ENCODE results near the gene GRID1. TPM values are rescaled to one million over a fixed set of nuclear protein-coding genes. Genes with fewer than 3 reads are reported as not detected.

The GRID1 gene
- total RNA-seq, 1 experiment from 2014 or later, result not detected

DNA sequence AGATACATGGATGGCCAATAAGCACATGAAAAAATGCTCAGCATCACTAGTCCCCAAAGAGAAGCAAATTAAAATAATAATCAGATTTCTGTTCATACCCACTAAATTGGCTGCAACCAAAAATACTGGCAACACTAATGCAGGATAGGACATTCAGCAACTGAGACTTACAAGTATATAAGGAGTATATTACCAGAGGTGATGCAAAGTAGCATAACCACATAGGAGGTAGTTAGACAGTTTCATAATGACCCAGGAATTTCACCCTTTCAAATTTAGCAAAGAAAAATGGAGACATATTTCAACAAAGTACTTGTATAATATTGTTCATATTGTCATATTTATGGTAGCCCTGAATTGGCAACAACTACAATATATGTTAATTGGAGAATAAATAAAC lies 727.8 kb downstream of the GRID1 start:
- no peak overlapping the region for H3K27ac ChIP-seq (ENCODE audit: low read length)
- H3K79me2 ChIP-seq (ENCODE audit: low read length), result no peaks in the 10 kb centered on the region
- H3K9me3 ChIP-seq (ENCODE audit: low read length), result no peaks in the 10 kb centered on the region
- H4K20me1 ChIP-seq (ENCODE audit: low read length), result no peaks in the 10 kb centered on the region
- H3K4me2 ChIP-seq (ENCODE audit: low read length), result no peak overlapping the region
- H3F3A ChIP-seq (ENCODE audit: low read length, unreplicated experiment), result no peaks in the 10 kb centered on the region
- intact Hi-C loops (cut with micrococcal nuclease), result no loop called here
- TF ChIP-seq CTCF (conservative IDR thresholded peaks at IDR 0.05; ENCODE audit: low read depth, low read length), result no peak
- TF ChIP-seq EZH2 (IDR thresholded peaks at IDR 0.05; ENCODE audit: low read length, unreplicated experiment), result no peak
- H3K9ac ChIP-seq (ENCODE audit: low read length), result no peak overlapping the region
- H3K27me3 ChIP-seq (ENCODE audit: low read length), result no peaks in the 10 kb centered on the region
- no TSS peak for BruUV-seq (replicated peaks)
- DNase-seq (no peak), ATAC-seq (no peak)
- ChIA-PET POLR2A (ENCODE audit: unreplicated experiment) (no interaction called here), CTCF (no interaction called here)
- H3K4me1 ChIP-seq (ENCODE audit: insufficient read depth, low read length), result peaks cover 26% of the 10 kb centered on the region
- H3K4me3 ChIP-seq (ENCODE audit: low read length), result no peak overlapping the region
- no peaks in the 10 kb centered on the region for H3K9me2 ChIP-seq (replicated peaks; ENCODE audit: low read length)
- H2AFZ ChIP-seq (ENCODE audit: low read length), result no peak overlapping the region
- no peaks in the 10 kb centered on the region for H3K36me3 ChIP-seq (ENCODE audit: low read depth, low read length)

DNA sequence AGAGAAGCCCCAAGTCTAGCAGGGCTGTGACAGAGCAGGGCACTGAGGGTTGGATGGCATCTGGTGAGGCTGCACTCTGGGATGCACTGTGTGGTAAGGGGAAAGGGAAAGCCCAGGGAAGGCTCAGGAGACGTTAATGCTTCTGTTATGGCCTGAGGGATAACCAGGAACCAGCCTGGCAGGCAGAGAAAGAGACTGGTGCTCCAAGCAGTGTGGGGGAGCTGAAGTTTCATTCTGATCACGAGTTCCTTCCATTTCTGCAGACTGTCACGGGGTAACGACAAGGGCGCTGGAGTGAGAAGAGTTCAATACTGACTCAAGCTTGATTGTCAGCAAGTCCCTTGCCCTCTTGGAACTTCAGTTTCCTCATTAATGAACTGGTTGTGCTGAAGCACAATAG lies 730.9 kb downstream of the GRID1 start:
- H3K36me3 ChIP-seq (ENCODE audit: low read depth, low read length), result no peaks in the 10 kb centered on the region
- H3K27ac ChIP-seq (ENCODE audit: low read length), result no peak overlapping the region
- no peaks in the 10 kb centered on the region for H3K4me1 ChIP-seq (ENCODE audit: insufficient read depth, low read length)
- no peak overlapping the region for H3K4me3 ChIP-seq (ENCODE audit: low read length)
- H3K9me2 ChIP-seq (replicated peaks; ENCODE audit: low read length), result no peaks in the 10 kb centered on the region
- ChIA-PET CTCF (no interaction called here), POLR2A (ENCODE audit: unreplicated experiment) (no interaction called here)
- no TSS peak for BruUV-seq (replicated peaks)
- no peaks in the 10 kb centered on the region for H3K27me3 ChIP-seq (ENCODE audit: low read length)
- DNase-seq (no peak), ATAC-seq (no peak)
- H3K9ac ChIP-seq (ENCODE audit: low read length), result no peak overlapping the region
- H4K20me1 ChIP-seq (ENCODE audit: low read length), result no peaks in the 10 kb centered on the region
- H3F3A ChIP-seq (ENCODE audit: low read length, unreplicated experiment), result no peaks in the 10 kb centered on the region
- no peak overlapping the region for H2AFZ ChIP-seq (ENCODE audit: low read length)
- H3K4me2 ChIP-seq (ENCODE audit: low read length), result no peak overlapping the region
- H3K79me2 ChIP-seq (ENCODE audit: low read length), result no peaks in the 10 kb centered on the region
- TF ChIP-seq CTCF (conservative IDR thresholded peaks at IDR 0.05; ENCODE audit: low read depth, low read length), result no peak
- TF ChIP-seq EZH2phosphoT487 (IDR thresholded peaks at IDR 0.05; ENCODE audit: borderline replicate concordance, low read length), result no peak
- no peak for TF ChIP-seq EZH2 (IDR thresholded peaks at IDR 0.05; ENCODE audit: low read length, unreplicated experiment)
- no peaks in the 10 kb centered on the region for H3K9me3 ChIP-seq (ENCODE audit: low read length)
- intact Hi-C loops (cut with micrococcal nuclease), result no loop called here

DNA sequence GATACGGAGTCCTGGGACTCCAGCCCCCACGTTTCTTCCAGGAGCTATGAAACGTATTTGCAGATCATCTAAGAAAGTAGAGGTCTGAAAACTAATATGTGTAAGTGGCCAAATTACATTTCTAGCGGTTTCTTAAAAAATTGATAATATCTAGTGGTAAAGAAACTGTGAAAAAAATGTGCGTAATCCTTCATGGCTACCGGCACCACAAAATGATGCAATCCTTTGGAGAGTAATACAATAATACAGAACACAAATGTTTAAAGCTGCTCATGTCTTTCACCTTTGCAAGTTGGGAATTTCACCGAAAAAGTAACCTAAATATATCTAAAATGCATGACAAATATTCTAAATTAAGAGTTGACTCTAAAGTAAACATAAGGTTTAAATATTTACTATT lies 742.1 kb downstream of the GRID1 start:
- POLR2A ChIA-PET (ENCODE audit: unreplicated experiment), result no interaction called here
- no TSS peak for BruUV-seq (replicated peaks)
- CTCF ChIA-PET, result no interaction called here

More for the DNA sequence above, 742.1 kb downstream of the GRID1 start:
- no peaks in the 10 kb centered on the region for H3K79me2 ChIP-seq (ENCODE audit: low read length)
- no peak overlapping the region for H3K9ac ChIP-seq (ENCODE audit: low read length)
- H3K36me3 ChIP-seq (ENCODE audit: low read depth, low read length), result no peaks in the 10 kb centered on the region
- H3F3A ChIP-seq (ENCODE audit: low read length, unreplicated experiment), result no peaks in the 10 kb centered on the region
- H3K27ac ChIP-seq (ENCODE audit: low read length), result no peak overlapping the region
- ATAC-seq (no peak), DNase-seq (no peak)
- no peak for TF ChIP-seq CTCF (conservative IDR thresholded peaks at IDR 0.05; ENCODE audit: low read depth, low read length)
- no peak for TF ChIP-seq EZH2phosphoT487 (IDR thresholded peaks at IDR 0.05; ENCODE audit: borderline replicate concordance, low read length)
- TF ChIP-seq EZH2 (IDR thresholded peaks at IDR 0.05; ENCODE audit: low read length, unreplicated experiment), result no peak
- intact Hi-C loops (cut with micrococcal nuclease), result no loop called here
- H3K9me2 ChIP-seq (replicated peaks; ENCODE audit: low read length), result no peaks in the 10 kb centered on the region
- no peak overlapping the region for H3K4me2 ChIP-seq (ENCODE audit: low read length)
- no peaks in the 10 kb centered on the region for H3K27me3 ChIP-seq (ENCODE audit: low read length)
- H2AFZ ChIP-seq (ENCODE audit: low read length), result no peak overlapping the region
- no peaks in the 10 kb centered on the region for H3K9me3 ChIP-seq (ENCODE audit: low read length)
- H3K4me1 ChIP-seq (ENCODE audit: insufficient read depth, low read length), result no peaks in the 10 kb centered on the region
- no peak overlapping the region for H3K4me3 ChIP-seq (ENCODE audit: low read length)
- H4K20me1 ChIP-seq (ENCODE audit: low read length), result no peaks in the 10 kb centered on the region

Data from PC-3 (cell line).